ENCODE measurements around the gene PLD1. TPM values are rescaled to one million over a fixed set of nuclear protein-coding genes. Genes with fewer than 3 reads are reported as not detected.
"Not testable (repeated sequence)": the region's sequence is repeated elsewhere in the genome, so short reads cannot be mapped to it uniquely, and the experiment has no call there.

PLD1 gene
- total RNA-seq, 1 donor from 2014 or later = 29.1 TPM

DNA sequence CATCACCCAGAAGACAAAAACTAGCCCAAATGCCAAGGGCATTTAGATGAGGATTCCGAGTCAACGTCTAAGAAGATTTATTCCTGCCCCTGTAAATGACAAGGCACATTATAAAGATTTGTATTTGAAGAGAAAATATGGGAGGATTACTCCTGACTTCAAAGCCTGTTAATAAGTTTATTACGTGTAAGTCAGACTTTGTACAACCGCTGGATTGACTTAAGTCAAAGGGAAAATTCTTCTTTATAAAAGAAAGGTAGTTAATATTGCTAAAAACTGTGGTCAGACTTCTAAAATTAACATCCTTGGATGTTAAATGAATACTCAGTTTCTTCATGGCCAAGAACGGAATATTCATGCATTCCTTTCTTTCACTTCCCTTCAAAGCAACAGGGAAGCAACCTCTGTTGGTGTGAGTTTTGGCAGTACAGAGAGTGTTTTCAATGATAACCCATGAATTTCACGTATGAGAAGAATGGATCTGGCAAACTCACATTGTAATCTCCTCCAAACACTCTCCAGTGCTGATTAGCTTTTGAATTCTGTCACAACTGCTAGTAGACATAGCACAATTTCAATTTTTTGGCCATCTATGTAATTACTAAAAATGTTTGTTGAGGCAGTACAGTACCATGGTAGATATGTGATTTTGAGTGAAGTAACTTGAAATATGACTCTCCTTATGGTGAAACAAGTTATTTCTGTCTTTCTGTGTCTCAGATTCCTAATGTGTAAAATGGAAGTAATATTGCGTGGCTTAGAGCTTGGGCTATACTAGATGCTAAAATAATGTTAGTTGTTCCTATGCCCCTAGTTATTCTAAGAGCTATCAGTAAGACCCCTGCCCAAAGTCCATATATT, 62.0 kb downstream of the PLD1 start:
- DNase-seq (ENCODE audit: low spot score in 2 of 2, unreplicated experiment in 2 of 2) = no peak
- no peaks in the 10 kb centered on the region for H3K9me3 Mint-ChIP-seq
- peak overlapping the region; percentile 22 for H3K27ac Mint-ChIP-seq

GRCh38 chr3:171747223-171747920, 62.9 kb downstream of the PLD1 start:
- Mint-ChIP-seq H3K27ac (no peak overlapping the region), H3K36me3 (no peaks in the 10 kb centered on the region)

More for the DNA sequence above, 62.0 kb downstream of the PLD1 start:
- no peak overlapping the region for H3K4me3 Mint-ChIP-seq
- peaks cover 24% of the 10 kb centered on the region for H3K4me1 Mint-ChIP-seq
- no peaks in the 10 kb centered on the region for H3K36me3 Mint-ChIP-seq
- no peak for TF ChIP-seq CTCF (IDR thresholded peaks at IDR 0.05; ENCODE audit: unreplicated experiment)
- H3K27me3 Mint-ChIP-seq (ENCODE audit: low read depth) = no peaks in the 10 kb centered on the region

DNA sequence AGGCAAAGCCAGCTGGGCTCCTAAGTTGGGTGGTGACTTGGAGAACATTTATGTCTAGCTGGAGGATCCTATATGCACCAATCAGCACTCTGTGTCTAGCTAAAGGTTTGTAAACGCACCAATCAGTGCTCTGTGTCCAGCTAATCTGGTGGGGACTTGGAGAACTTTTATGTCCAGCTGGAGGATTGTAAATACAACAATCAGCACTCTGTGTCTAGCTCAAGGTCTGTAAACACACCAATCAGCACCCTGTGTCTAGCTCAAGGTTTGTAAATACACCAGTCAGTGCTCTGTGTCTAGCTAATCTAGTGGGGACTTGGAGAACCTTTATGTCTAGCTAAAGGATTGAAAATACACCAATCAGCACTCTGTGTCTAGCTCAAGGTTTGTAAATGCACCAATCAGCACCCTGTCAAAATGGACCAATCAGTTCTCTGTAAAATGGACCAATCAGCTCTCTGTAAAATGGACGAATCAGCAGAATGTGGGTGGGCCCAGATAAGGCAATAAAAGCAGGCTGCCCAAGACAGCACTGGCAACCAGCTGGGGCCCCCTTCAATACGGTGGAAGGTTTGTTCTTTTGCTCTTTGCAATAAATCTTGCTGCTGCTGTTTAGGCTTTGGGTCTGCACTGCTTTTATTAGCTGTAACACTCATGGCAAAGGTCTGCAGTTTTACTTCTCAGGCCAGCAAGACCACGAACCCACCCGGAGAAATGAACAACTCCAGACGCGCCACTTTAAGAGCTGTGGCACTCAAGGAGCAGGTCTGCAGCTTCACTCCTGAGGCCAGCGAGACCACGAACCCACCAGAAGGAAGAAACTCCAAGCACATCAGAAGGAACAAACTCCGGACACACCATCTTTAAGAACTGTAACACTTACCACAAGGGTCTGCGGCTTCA, 63.7 kb downstream of the PLD1 start:
- not testable (repeated sequence) for H3K9me3 Mint-ChIP-seq; DNase-seq (ENCODE audit: low spot score in 2 of 2, unreplicated experiment in 2 of 2); H3K27ac Mint-ChIP-seq; H3K27me3 Mint-ChIP-seq (ENCODE audit: low read depth); H3K4me3 Mint-ChIP-seq; H3K36me3 Mint-ChIP-seq
- H3K4me1 Mint-ChIP-seq = peaks cover 19% of the 10 kb centered on the region

More at GRCh38 chr3:171747223-171747920, 62.9 kb downstream of the PLD1 start:
- H3K4me3 Mint-ChIP-seq = no peak overlapping the region
- no peaks in the 10 kb centered on the region for H3K9me3 Mint-ChIP-seq
- peaks cover 20% of the 10 kb centered on the region for H3K4me1 Mint-ChIP-seq
- H3K27me3 Mint-ChIP-seq (ENCODE audit: low read depth) = no peaks in the 10 kb centered on the region
- no peak for DNase-seq (ENCODE audit: low spot score in 2 of 2, unreplicated experiment in 2 of 2)
- TF ChIP-seq CTCF (IDR thresholded peaks at IDR 0.05; ENCODE audit: unreplicated experiment) = no peak

DNA sequence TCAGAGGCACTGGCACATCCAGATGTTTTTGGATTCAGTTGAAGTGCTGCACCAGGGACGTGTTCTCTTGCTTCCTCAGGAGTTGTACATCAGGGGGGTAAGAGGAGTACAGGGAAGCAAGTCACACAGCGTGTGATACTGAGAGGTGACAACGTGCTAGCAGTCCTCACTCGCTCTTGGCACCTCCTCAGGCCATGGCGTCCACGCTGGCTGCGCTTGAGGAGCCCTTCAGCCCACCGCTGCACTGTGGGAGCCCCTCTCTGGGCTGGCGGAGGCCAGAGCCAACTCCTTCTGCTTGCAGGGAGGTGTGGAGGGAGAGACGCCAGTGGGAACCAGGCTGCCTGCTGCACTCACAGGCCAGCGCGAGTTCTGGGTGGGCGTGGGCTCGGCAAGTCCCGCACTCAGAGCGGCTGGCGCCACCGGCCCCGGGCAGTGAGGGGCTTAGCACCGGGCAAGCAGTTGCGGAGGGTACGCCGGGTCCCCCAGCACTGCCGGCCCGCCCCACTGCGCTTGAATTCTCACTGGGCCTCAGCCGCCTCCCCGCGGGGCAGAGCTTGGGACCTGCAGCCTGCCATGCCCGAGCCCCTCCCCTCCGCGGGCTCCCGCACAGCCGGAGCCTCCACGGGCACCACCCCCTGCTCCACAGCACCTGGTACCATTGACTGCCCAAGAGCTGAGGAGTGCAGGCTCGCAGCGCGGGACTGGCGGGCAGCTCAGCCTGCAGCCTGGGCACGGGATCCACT, 64.5 kb downstream of the PLD1 start:
- TF ChIP-seq CTCF (IDR thresholded peaks at IDR 0.05; ENCODE audit: unreplicated experiment) = no peak
- no peak overlapping the region for H3K27ac Mint-ChIP-seq
- DNase-seq (ENCODE audit: low spot score in 2 of 2, unreplicated experiment in 2 of 2) = no peak
- H3K9me3 Mint-ChIP-seq = no peaks in the 10 kb centered on the region
- H3K36me3 Mint-ChIP-seq = no peaks in the 10 kb centered on the region
- peaks cover 24% of the 10 kb centered on the region for H3K4me1 Mint-ChIP-seq
- no peak overlapping the region for H3K4me3 Mint-ChIP-seq
- no peaks in the 10 kb centered on the region for H3K27me3 Mint-ChIP-seq (ENCODE audit: low read depth)

- H3K4me3 Mint-ChIP-seq = no peak overlapping the region
- no peaks in the 10 kb centered on the region for H3K9me3 Mint-ChIP-seq
- no peak for TF ChIP-seq CTCF (IDR thresholded peaks at IDR 0.05; ENCODE audit: unreplicated experiment)
- H3K36me3 Mint-ChIP-seq = no peaks in the 10 kb centered on the region
- no peaks in the 10 kb centered on the region for H3K27me3 Mint-ChIP-seq (ENCODE audit: low read depth)
- peaks cover 21% of the 10 kb centered on the region for H3K4me1 Mint-ChIP-seq
- no peak overlapping the region for H3K27ac Mint-ChIP-seq
- DNase-seq (ENCODE audit: low spot score in 2 of 2, unreplicated experiment in 2 of 2) = no peak
Observed at GRCh38 chr3:171744158-171744741, 66.0 kb downstream of the PLD1 start.

All from mesothelial cell of epicardium (in vitro differentiated cells).